Measurements from ENCODE around the gene FAM78B.
A peak's percentile ranks its signal among the peaks of the same experiment; 100 is the strongest.

Gene FAM78B

GRCh38 chr1:166119471-166119965 is 47.3 kb downstream of the FAM78B start:
- no peak for DNase-seq

- DNase-seq: no peak
These were observed 49.0 kb downstream of the FAM78B start for GRCh38 chr1:166117776-166118175.

GRCh38 chr1:166116026-166116425 is 50.8 kb downstream of the FAM78B start:
- no peak for DNase-seq

- no peak for DNase-seq
These were observed 52.4 kb downstream of the FAM78B start for GRCh38 chr1:166114419-166114818.

- DNase-seq: no peak
These were observed 53.2 kb downstream of the FAM78B start for GRCh38 chr1:166113630-166114029.

GRCh38 chr1:166113031-166113430 is 53.8 kb downstream of the FAM78B start:
- DNase-seq: no peak

- DNase-seq: no peak
These were observed 54.4 kb downstream of the FAM78B start for GRCh38 chr1:166112425-166112824.

- no peak for DNase-seq
These were observed 55.4 kb downstream of the FAM78B start for GRCh38 chr1:166111430-166111829.

- DNase-seq: no peak
These were observed 76.6 kb downstream of the FAM78B start for GRCh38 chr1:166090244-166090643.

GRCh38 chr1:166089804-166090203 is 77.0 kb downstream of the FAM78B start:
- no peak for DNase-seq

- DNase-seq: no peak
These were observed 78.2 kb downstream of the FAM78B start for GRCh38 chr1:166088572-166088955.

- DNase-seq: no peak
These were observed 78.8 kb downstream of the FAM78B start for GRCh38 chr1:166087734-166088571.

- no peak for DNase-seq
These were observed 80.5 kb downstream of the FAM78B start for GRCh38 chr1:166086113-166086883.

GRCh38 chr1:166084613-166085012 is 82.2 kb downstream of the FAM78B start:
- no peak for DNase-seq

- DNase-seq: no peak
These were observed 82.9 kb downstream of the FAM78B start for GRCh38 chr1:166083887-166084286.

- no peak for DNase-seq
These were observed 84.2 kb downstream of the FAM78B start for GRCh38 chr1:166082601-166083000.

GRCh38 chr1:166080967-166081870 is 85.6 kb downstream of the FAM78B start:
- DNase-seq: peak; percentile 3

GRCh38 chr1:166080277-166080966 is 86.4 kb downstream of the FAM78B start:
- no peak for DNase-seq

GRCh38 chr1:166079276-166079675 is 87.5 kb downstream of the FAM78B start:
- no peak for DNase-seq

- DNase-seq: no peak
These were observed 93.3 kb downstream of the FAM78B start for GRCh38 chr1:166073489-166073888.

GRCh38 chr1:166069390-166069789 is 97.4 kb downstream of the FAM78B start:
- peak; percentile 25 for DNase-seq

- no peak for DNase-seq
These were observed 100.7 kb downstream of the FAM78B start for GRCh38 chr1:166066107-166066506.
